GM12878 (cell line): ENCODE measurements around the gene KAT2A. TPM values are rescaled to one million over a fixed set of nuclear protein-coding genes. Genes with fewer than 3 reads are reported as not detected.

Experiments used
- ATAC-seq: fragments of 200-7000 bp; cut with Tn5 transposase; 3 replicates; pipeline ENCODE4 v1.9.1; 2020; ENCODE audit warnings: mild to moderate bottlenecking, moderate library complexity
- BruUV-seq: library from RNA; stranded (reverse); fragments of 400-500 nt; replicated peaks from 2 replicates; lab custom pipeline; 2021; lab: Mats Ljungman, UMichigan
- CTCF ChIA-PET: fragments of 300-600 bp; sonication (Branson Sonifier 250); formaldehyde crosslinking; extraction: SDS; loops from one replicate; lab custom pipeline; 2021; ENCODE audit warnings: inconsistent platforms; lab: Yijun Ruan, JAX
- POLR2A ChIA-PET: fragments of 350-600 bp; formaldehyde crosslinking; extraction: SDS; loops from one replicate; lab custom pipeline; 2021; ENCODE audit warnings: inconsistent platforms; lab: Charles Lee
- RAD21 ChIA-PET: fragments of 300-600 bp; sonication (Branson Sonifier 250); formaldehyde crosslinking; loops from one replicate; lab custom pipeline; 2023; ENCODE audit warnings: antibody characterized with exemption; ENCODE audit not compliant: unreplicated experiment; lab: Charles Lee
- SMC1A ChIA-PET: fragments of 300-600 bp; sonication (Branson Sonifier 250); formaldehyde crosslinking; loops from one replicate; lab custom pipeline; 2023; ENCODE audit not compliant: unreplicated experiment, uncharacterized antibody; lab: Charles Lee
- DNase-seq: peaks from one replicate; pipeline ENCODE4 v3.0.0-alpha.2; 2011; ENCODE audit warnings: low read depth, low spot score
- FAIRE-seq: peaks from 3 replicates; lab custom pipeline; 2011; peaks lifted over from hg19 to GRCh38; lab: Jason Lieb, UNC
- H2AFZ ChIP-seq: 2 replicates; pipeline ENCODE4 v1.6.0; 2011; ENCODE audit warnings: low read depth, low read length, control low read depth; ENCODE audit not compliant: control insufficient read depth
- H3K27ac ChIP-seq: 2 replicates; pipeline ENCODE4 v1.5.1; 2011; ENCODE audit warnings: control low read depth; ENCODE audit not compliant: control insufficient read depth, insufficient read depth
- H3K27me3 ChIP-seq, 2 experiments: replicated peaks in 1 of 2; 2 replicates each; pipeline versions ENCODE4 v1.6.0 to v1.6.1; 2011; ENCODE audit warnings: low read length in 1 of 2; ENCODE audit not compliant: control insufficient read depth in 2 of 2, insufficient read depth in 2 of 2
- H3K36me3 ChIP-seq, 2 experiments: 2 replicates each; pipeline ENCODE4 v1.5.1; 2011; ENCODE audit warnings: low read length in 1 of 2; ENCODE audit not compliant: control insufficient read depth in 2 of 2, insufficient read depth in 2 of 2
- H3K4me1 ChIP-seq: 2 replicates; pipeline ENCODE4 v1.6.1; 2011; ENCODE audit warnings: mild to moderate bottlenecking, low read length, moderate library complexity, mixed read lengths; ENCODE audit not compliant: control insufficient read depth, insufficient read depth
- H3K4me2 ChIP-seq: 2 replicates; pipeline ENCODE4 v1.6.0; 2011; ENCODE audit warnings: control low read depth; ENCODE audit not compliant: control insufficient read depth, insufficient read depth
- H3K4me3 ChIP-seq: fragments of 200-600 bp; sonication (generic); 2 replicates; pipeline ENCODE4 v1.5.1; 2016
- H3K79me2 ChIP-seq: 2 replicates; pipeline ENCODE4 v1.6.0; 2011; ENCODE audit warnings: low read length; ENCODE audit not compliant: control insufficient read depth, insufficient read depth
- H3K9ac ChIP-seq: 2 replicates; pipeline ENCODE4 v1.8.0; 2011; ENCODE audit warnings: low read length, control low read depth, mixed read lengths; ENCODE audit not compliant: control insufficient read depth, insufficient read depth
- H3K9me3 ChIP-seq: replicated peaks from 3 replicates; pipeline ENCODE4 v1.5.1; 2011; ENCODE audit warnings: mild to moderate bottlenecking, low read length; ENCODE audit not compliant: control insufficient read depth, insufficient read depth
- H4K20me1 ChIP-seq: 2 replicates; pipeline ENCODE4 v1.6.0; 2011; ENCODE audit not compliant: control insufficient read depth, insufficient read depth
- E2F8 ChIP-seq: fragments of 450-650 bp; IDR thresholded peaks from 2 replicates; pipeline ENCODE4 v1.6.1; 2018; ENCODE audit warnings: mild to moderate bottlenecking, low read depth, moderate library complexity; ENCODE audit not compliant: partially characterized antibody
- E4F1 ChIP-seq: fragments of 450-650 bp; IDR thresholded peaks from 2 replicates; pipeline ENCODE4 v1.6.1; 2018; ENCODE audit warnings: borderline replicate concordance, mild to moderate bottlenecking; ENCODE audit not compliant: partially characterized antibody
- KAT2A ChIP-seq: conservative IDR thresholded peaks from 2 replicates; pipeline ENCODE4 v1.6.1; 2011; ENCODE audit warnings: low read depth, low read length; ENCODE audit not compliant: control insufficient read depth
- KLF5 ChIP-seq: fragments of 450-650 bp; IDR thresholded peaks from 2 replicates; pipeline ENCODE4 v1.6.1; 2014; ENCODE audit warnings: mild to moderate bottlenecking; ENCODE audit not compliant: partially characterized antibody
- LARP7 ChIP-seq: fragments of 450-650 bp; IDR thresholded peaks from 2 replicates; pipeline ENCODE4 v1.6.1; 2017; ENCODE audit warnings: mild to moderate bottlenecking
- MEF2A ChIP-seq: IDR thresholded peaks from 2 replicates; pipeline ENCODE4 v1.6.1; 2011; ENCODE audit warnings: low read depth, mild to moderate bottlenecking, low read length, moderate library complexity; ENCODE audit not compliant: insufficient read depth
- NR2F1 ChIP-seq: fragments of 450-650 bp; conservative IDR thresholded peaks from 2 replicates; pipeline ENCODE4 v1.6.1; 2017; ENCODE audit warnings: mild to moderate bottlenecking
- PBX3 ChIP-seq: IDR thresholded peaks from 2 replicates; pipeline ENCODE4 v1.6.1; 2011; ENCODE audit warnings: mild to moderate bottlenecking, low read depth, low read length, moderate library complexity; ENCODE audit not compliant: insufficient replicate concordance
- POLR2AphosphoS2 ChIP-seq: IDR thresholded peaks from 2 replicates; pipeline ENCODE4 v1.6.1; 2011; ENCODE audit warnings: low read depth, mild to moderate bottlenecking, low read length, improper control_type of control experiment, moderate library complexity
- RB1 ChIP-seq: fragments of 450-650 bp; formaldehyde crosslinking; IDR thresholded peaks from 2 replicates; pipeline ENCODE4 v1.6.1; 2017; ENCODE audit warnings: mild to moderate bottlenecking, borderline replicate concordance
- YY1 ChIP-seq: IDR thresholded peaks from 2 replicates; pipeline ENCODE4 v1.6.1; 2011; ENCODE audit warnings: low read depth, mild to moderate bottlenecking, low read length
- ZBTB40 ChIP-seq: fragments of 450-650 bp; IDR thresholded peaks from 2 replicates; pipeline ENCODE4 v1.6.1; 2016; ENCODE audit warnings: mild to moderate bottlenecking, moderate library complexity, borderline replicate concordance
- WGBS: methylation state at CpG from one replicate; pipeline ENCODE4 v1.1.6; 2016; ENCODE audit warnings: low lambda C conversion rate; ENCODE audit not compliant: insufficient replicate concordance, insufficient coverage; ENCODE audit errors: missing lambda C conversion rate; 5-methylcytosine and 5-hydroxymethylcytosine counted together
- in situ Hi-C: fragments of 300-500 bp; cut with MboI; formaldehyde crosslinking; loops from 9 replicates; pipeline ENCODE4 v1.14.3; 2018; ENCODE audit warnings: mixed read lengths
- intact Hi-C: fragments of 100-400 bp; cut with micrococcal nuclease; formaldehyde crosslinking; loops from one replicate; pipeline ENCODE4 v1.14.2; 2022; ENCODE audit not compliant: unreplicated experiment
- polyA plus RNA-seq, 11 experiments: library from polyadenylated mRNA; depleted of rRNA in 4 of 11; unstranded in 6 of 11; stranded (reverse) in 5 of 11; fragments of >200 nt; fragmentation: Nextera tagmentation in 4 of 11; fragmentation: Illumina TruSeq in 1 of 11; extraction: Ambion mirVana in 4 of 11; extraction: Trizol in 1 of 11; gene quantifications; 1 replicate in 1 of 11; 2 replicates in 10 of 11; pipeline versions ENCODE4 v1.2.1 to v1.2.3, GENCODE V29; 2011 to 2016; ENCODE audit warnings: inconsistent platforms in 2 of 11, missing spikeins in 2 of 11, low read depth in 1 of 11
- total RNA-seq, 4 experiments: library from RNA; depleted of rRNA in 3 of 4; stranded (reverse); fragments of >200 nt in 3 of 4; fragmentation: Illumina TruSeq in 1 of 4; extraction: Trizol in 1 of 4; gene quantifications; 2 replicates each; pipeline versions ENCODE4 v1.2.1 to v1.2.3, GENCODE V29; 2013 to 2021

KAT2A gene
- total and polyA plus RNA-seq, 10 of the 15 experiments (the other 5 are each of a cell fraction or from before 2014, with no cell fraction given) = 0.85 to 47.5 (median 14.6) TPM

- Histone ChIP-seq H3K79me2 (no peaks in the 10 kb centered on the region), H3K9ac (no peak overlapping the region), H3K4me2 (no peak overlapping the region), H3K27me3 (peaks cover 9 to 11% of the 10 kb centered on the region in 2 experiments), H2AFZ (no peak overlapping the region), H3K4me1 (peaks cover 4% of the 10 kb centered on the region), H3K27ac (no peak overlapping the region), H3K36me3 (no peaks in the 10 kb centered on the region), H4K20me1 (no peaks in the 10 kb centered on the region), H3K4me3 (no peak overlapping the region), H3K9me3 (no peaks in the 10 kb centered on the region)
- POLR2A ChIA-PET = no interaction called here
- ATAC-seq (no peak), DNase-seq (no peak), FAIRE-seq (no peak)
- no TSS peak for BruUV-seq
- SMC1A ChIA-PET = no interaction called here
- in situ Hi-C loops = no loop called here
- RAD21 ChIA-PET = interaction anchor here (0.7 to 1.7 kb wide), 4 partner anchors 30 to 47 kb away, joined by 3 to 8 read pairs (median 6); partner anchors contain the start of gene ZNF385C
- CTCF ChIA-PET = interaction anchor here (2.2 to 6.5 kb wide), 5 partner anchors 8 to 112 kb away, joined by 10 to 100 read pairs (median 38); partner anchors contain the start of genes DHX58, KAT2A and KCNH4
- intact Hi-C loops = loop anchor here (5.0 kb wide), 1 partner anchor 33 kb away; no protein-coding TSS in a partner anchor
- 2% methylated on average over 3 of the region's 3 CpGs for WGBS
- TF ChIP-seq NR2F1 (no peak), YY1 (no peak), E2F8 (no peak), ZBTB40 (no peak), KAT2A (no peak), E4F1 (no peak), POLR2AphosphoS2 (no peak), RB1 (no peak), PBX3 (no peak), MEF2A (no peak), LARP7 (no peak), KLF5 (no peak)
Measured at GRCh38 chr17:42068979-42069378, 52.2 kb downstream of the KAT2A start.
